HEK293 (cell line): ENCODE measurements around the gene DDB1.

ENCODE experiments used
- CTCF ChIA-PET: fragments of 350-600 bp; formaldehyde crosslinking; extraction: SDS; loops from one replicate; lab custom pipeline; 2021; ENCODE audit warnings: antibody characterized with exemption; lab: Yijun Ruan, JAX
- POLR2A ChIA-PET: fragments of 300-600 bp; formaldehyde crosslinking; extraction: SDS; loops from one replicate; lab custom pipeline; 2020; ENCODE audit warnings: antibody characterized with exemption, inconsistent platforms; lab: Yijun Ruan, JAX
- H3K27ac ChIP-seq: fragments of 200-500 bp; sonication (Bioruptor generic); 2 replicates; pipeline ENCODE4 v1.5.1; 2014; ENCODE audit warnings: low read depth, low read length, control low read depth, inconsistent platforms; ENCODE audit errors: extremely low read depth
- H3K36me3 ChIP-seq, 2 experiments: fragments of 200-500 bp in 1 of 2; sonication (Bioruptor generic) in 1 of 2; 1 replicate in 1 of 2; 2 replicates in 1 of 2; pipeline ENCODE4 v1.5.1; 2014 to 2017; ENCODE audit warnings: inconsistent platforms in 2 of 2, low read length in 2 of 2; ENCODE audit not compliant: control insufficient read depth in 2 of 2, insufficient read depth in 1 of 2
- H3K4me1 ChIP-seq: fragments of 200-500 bp; sonication (Bioruptor generic); 2 replicates; pipeline ENCODE4 v1.5.1; 2014; ENCODE audit warnings: mild to moderate bottlenecking, low read length, inconsistent platforms; ENCODE audit not compliant: control insufficient read depth, insufficient read depth
- H3K4me3 ChIP-seq: 2 replicates; pipeline ENCODE4 v1.5.1; 2011; ENCODE audit warnings: low read depth, mild to moderate bottlenecking, control low read depth, low read length, moderate library complexity
- H3K9me3 ChIP-seq: fragments of 200-500 bp; sonication (Bioruptor generic); 2 replicates; pipeline ENCODE4 v1.5.1; 2014; ENCODE audit warnings: low read depth, low read length, inconsistent platforms; ENCODE audit not compliant: control insufficient read depth, insufficient read depth
- GLI4 ChIP-seq: fragments of 450-650 bp; formaldehyde crosslinking; IDR thresholded peaks from 2 replicates; pipeline ENCODE4 v1.5.1; 2016; ENCODE audit warnings: missing biosample characterization, missing genetic modification characterization
- HIC1 ChIP-seq: fragments of 450-650 bp; formaldehyde crosslinking; IDR thresholded peaks from 2 replicates; pipeline ENCODE4 v1.5.1; 2016; ENCODE audit warnings: missing biosample characterization, missing genetic modification characterization
- KLF9 ChIP-seq: fragments of 450-650 bp; formaldehyde crosslinking; IDR thresholded peaks from 2 replicates; pipeline ENCODE4 v1.5.1; 2016; ENCODE audit warnings: missing biosample characterization, missing genetic modification characterization, low read depth
- MZF1 ChIP-seq: fragments of 450-650 bp; formaldehyde crosslinking; IDR thresholded peaks from 2 replicates; pipeline ENCODE4 v1.5.1; 2017; ENCODE audit warnings: missing biosample characterization, missing genetic modification characterization, borderline replicate concordance
- PATZ1 ChIP-seq: fragments of 450-650 bp; formaldehyde crosslinking; IDR thresholded peaks from 2 replicates; pipeline ENCODE4 v1.5.1; 2016; ENCODE audit warnings: missing biosample characterization, missing genetic modification characterization
- PRDM10 ChIP-seq: fragments of 450-650 bp; formaldehyde crosslinking; IDR thresholded peaks from 2 replicates; pipeline ENCODE4 v1.5.1; 2016; ENCODE audit warnings: missing biosample characterization, missing genetic modification characterization
- PRDM2 ChIP-seq: fragments of 450-650 bp; formaldehyde crosslinking; IDR thresholded peaks from 2 replicates; pipeline ENCODE4 v1.5.1; 2016; ENCODE audit warnings: missing biosample characterization, missing genetic modification characterization, borderline replicate concordance
- ZBTB10 ChIP-seq: fragments of 450-650 bp; formaldehyde crosslinking; IDR thresholded peaks from 2 replicates; pipeline ENCODE4 v1.5.1; 2016; ENCODE audit warnings: missing biosample characterization, missing genetic modification characterization
- ZBTB21 ChIP-seq: fragments of 450-650 bp; formaldehyde crosslinking; IDR thresholded peaks from 2 replicates; pipeline ENCODE4 v1.5.1; 2017; ENCODE audit warnings: missing biosample characterization, missing genetic modification characterization
- ZEB2 ChIP-seq: fragments of 450-650 bp; formaldehyde crosslinking; IDR thresholded peaks from 2 replicates; pipeline ENCODE4 v1.5.1; 2016; ENCODE audit warnings: missing biosample characterization, missing genetic modification characterization
- ZNF112 ChIP-seq: fragments of 450-650 bp; formaldehyde crosslinking; IDR thresholded peaks from 2 replicates; pipeline ENCODE4 v1.5.0; 2017; ENCODE audit warnings: missing biosample characterization, missing genetic modification characterization
- ZNF18 ChIP-seq: fragments of 450-650 bp; formaldehyde crosslinking; IDR thresholded peaks from 2 replicates; pipeline ENCODE4 v1.5.1; 2016; ENCODE audit warnings: missing biosample characterization, missing genetic modification characterization
- ZNF184 ChIP-seq: fragments of 450-650 bp; IDR thresholded peaks from 2 replicates; pipeline ENCODE4 v1.5.1; 2018; ENCODE audit warnings: missing biosample characterization, mild to moderate bottlenecking, missing genetic modification characterization
- ZNF426 ChIP-seq: fragments of 450-650 bp; formaldehyde crosslinking; IDR thresholded peaks from 2 replicates; pipeline ENCODE4 v1.5.1; 2017; ENCODE audit warnings: missing biosample characterization, missing genetic modification characterization, mild to moderate bottlenecking, inconsistent platforms, moderate library complexity
- ZNF530 ChIP-seq: fragments of 450-650 bp; formaldehyde crosslinking; IDR thresholded peaks from 2 replicates; pipeline ENCODE4 v1.5.1; 2016; ENCODE audit warnings: low read depth, missing biosample characterization, missing genetic modification characterization
- ZNF585B ChIP-seq: fragments of 450-650 bp; formaldehyde crosslinking; IDR thresholded peaks from 2 replicates; pipeline ENCODE4 v1.5.1; 2016; ENCODE audit warnings: missing biosample characterization, missing genetic modification characterization
- ZNF654 ChIP-seq: fragments of 450-650 bp; formaldehyde crosslinking; IDR thresholded peaks from 2 replicates; pipeline ENCODE4 v1.5.1; 2016; ENCODE audit warnings: low read depth, missing biosample characterization, missing genetic modification characterization

Gene DDB1

GRCh38 chr11:61332797-61333549 is at the start of gene DDB1, which contains the start of gene TKFC:
Gene DDB1 (minus strand): TSS chr11:61333105. CDS start chr11:61332968, 137 bp downstream.
Gene TKFC (plus strand): TSS chr11:61333228. CDS start chr11:61334729, 1,501 bp downstream.
- no peaks in the 10 kb centered on the region for H3K9me3 ChIP-seq
- H3K27ac ChIP-seq, result peak within 1 kb of the TSS; percentile 69
- peak within 1 kb of the TSS; percentile 99 for H3K4me3 ChIP-seq
- H3K4me1 ChIP-seq, result no peaks in the 10 kb centered on the region
- H3K36me3 ChIP-seq, result peaks cover 0 to 36% of the 10 kb centered on the region in 2 experiments; a peak in 1 of 3 replicates
- CTCF ChIA-PET, result interaction anchor here (0.9 to 6.0 kb wide), 3 partner anchors 13 to 78 kb away, joined by 3 to 210 read pairs (median 3); no protein-coding TSS in a partner anchor
- POLR2A ChIA-PET, result interaction anchor here (1.2 to 4.3 kb wide), 4 partner anchors 21 to 52 kb away, joined by 3 to 40 read pairs (median 20); partner anchors contain the start of genes CYB561A3 and TMEM138
- no peak for TF ChIP-seq ZBTB21 (tag by site-specific recombination)
- no peak for TF ChIP-seq ZNF184 (tag by site-specific recombination)
- no peak for TF ChIP-seq ZNF654 (tag by site-specific recombination)
- no peak for TF ChIP-seq ZNF18
- TF ChIP-seq GLI4 (tag by site-specific recombination), result no peak
- TF ChIP-seq MZF1 (tag by site-specific recombination), result no peak
- TF ChIP-seq PRDM2 (tag by site-specific recombination), result no peak
- TF ChIP-seq PATZ1, result peak; percentile 64
- 0 out of 2 replicates have a peak, but pooled peaks have one; percentile 32 for TF ChIP-seq KLF9 (tag by site-specific recombination)
- TF ChIP-seq ZNF112 (tag by site-specific recombination), result no peak
- TF ChIP-seq ZBTB10, result no peak
- TF ChIP-seq ZNF530, result no peak
- TF ChIP-seq PRDM10 (tag by site-specific recombination), result no peak
- TF ChIP-seq HIC1 (tag by site-specific recombination), result no peak
- no peak for TF ChIP-seq ZNF426 (tag by site-specific recombination)
- no peak for TF ChIP-seq ZNF585B (tag by site-specific recombination)
- peak; percentile 89; the same call in 1 of the 2 replicates for TF ChIP-seq ZEB2 (tag by site-specific recombination)
